ENCODE data around the gene HCLS1.

- TF ChIP-seq EZH2 (IDR thresholded peaks at IDR 0.05; ENCODE audit: insufficient read depth, poor library complexity, severe bottlenecking) = no peak
- TF ChIP-seq EZH2phosphoT487 (IDR thresholded peaks at IDR 0.05; ENCODE audit: insufficient read depth, low read depth) = no peak
Measured at GRCh38 chr3:121630355-121630754, 30.3 kb downstream of the HCLS1 start.

All from GM23248 (cell line).